GM08714 (cell line): ENCODE measurements around the gene TP53TG3E.
"Not testable (repeated sequence)": the region's sequence is repeated elsewhere in the genome, so short reads cannot be mapped to it uniquely, and the experiment has no call there.

Experiments used
- H3K4me3 ChIP-seq: fragments of 200-500 bp; sonication (Bioruptor generic); 2 replicates; pipeline ENCODE4 v1.5.1; 2014; ENCODE audit warnings: mild to moderate bottlenecking, low read length, inconsistent platforms

The TP53TG3E gene, protein sequence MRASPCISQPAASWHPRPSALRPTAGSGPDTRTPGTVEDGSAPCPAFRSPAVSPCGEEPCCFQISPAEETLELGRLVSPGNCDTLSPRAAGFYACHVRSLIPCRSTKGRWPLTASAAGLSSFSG

DNA sequence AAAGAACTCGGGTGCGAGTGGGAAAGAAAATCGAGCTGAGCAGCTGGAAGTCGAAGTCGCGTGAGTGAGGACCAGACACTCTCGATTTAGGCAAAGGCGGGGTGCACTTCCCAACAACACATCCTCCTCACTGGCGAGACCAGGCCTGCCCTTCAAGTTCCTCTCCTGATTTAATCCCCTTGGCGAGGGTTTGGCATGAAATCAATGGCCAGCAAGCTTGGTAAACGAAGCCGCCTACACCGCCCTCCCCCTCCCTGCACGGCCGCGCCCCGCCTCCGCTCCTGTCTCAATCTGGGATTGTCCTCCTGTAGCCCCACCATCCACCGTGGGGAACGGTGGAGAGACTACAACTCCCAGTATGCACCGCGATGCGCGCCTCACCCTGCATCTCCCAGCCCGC lies at the start of gene TP53TG3E:
Gene TP53TG3E (plus strand): TSS at position 301 of the 400 bp plus-strand sequence. CDS start 68 bp downstream, at position 369.
- H3K4me3 ChIP-seq: not testable (repeated sequence)

DNA sequence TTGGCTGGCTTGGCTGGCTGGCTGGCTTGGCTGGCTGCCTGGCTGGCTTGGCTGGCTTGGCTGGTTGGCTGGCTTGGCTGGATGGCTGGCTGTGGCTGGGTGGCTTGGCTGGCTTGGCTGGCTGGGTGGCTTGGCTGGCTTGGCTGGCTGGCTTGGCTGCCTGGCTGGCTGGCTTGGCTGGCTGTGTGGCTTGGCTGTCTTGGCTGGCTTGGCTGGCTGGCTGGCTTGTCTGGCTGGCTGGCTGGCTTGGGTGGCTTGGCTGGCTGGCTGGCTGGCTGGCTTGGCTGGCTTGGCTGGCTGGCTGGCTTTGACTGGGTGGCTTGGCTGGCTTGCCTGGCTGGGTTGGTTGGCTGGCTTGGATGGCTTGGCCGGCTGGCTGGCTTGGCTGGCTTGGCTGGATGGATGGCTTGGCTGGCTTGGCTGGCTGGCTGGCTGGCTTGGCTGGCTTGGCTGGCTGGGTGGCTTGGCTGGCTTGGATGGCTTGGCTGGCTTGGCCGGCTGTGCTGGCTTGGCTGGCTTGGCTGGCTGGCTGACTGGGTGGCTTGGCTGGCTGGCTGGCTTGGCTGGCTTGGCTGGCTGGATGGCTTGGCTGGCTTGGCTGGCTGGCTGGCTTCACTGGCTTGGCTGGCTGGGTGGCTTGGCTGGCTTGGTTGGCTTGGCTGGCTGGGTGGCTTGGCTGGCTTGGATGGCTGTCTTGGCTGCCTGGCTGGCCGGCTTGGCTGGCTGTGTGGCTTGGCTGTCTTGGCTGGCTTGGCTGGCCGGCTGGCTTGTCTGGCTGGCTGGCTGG lies 32.3 kb downstream of the TP53TG3E start:
- not testable (repeated sequence) for H3K4me3 ChIP-seq

DNA sequence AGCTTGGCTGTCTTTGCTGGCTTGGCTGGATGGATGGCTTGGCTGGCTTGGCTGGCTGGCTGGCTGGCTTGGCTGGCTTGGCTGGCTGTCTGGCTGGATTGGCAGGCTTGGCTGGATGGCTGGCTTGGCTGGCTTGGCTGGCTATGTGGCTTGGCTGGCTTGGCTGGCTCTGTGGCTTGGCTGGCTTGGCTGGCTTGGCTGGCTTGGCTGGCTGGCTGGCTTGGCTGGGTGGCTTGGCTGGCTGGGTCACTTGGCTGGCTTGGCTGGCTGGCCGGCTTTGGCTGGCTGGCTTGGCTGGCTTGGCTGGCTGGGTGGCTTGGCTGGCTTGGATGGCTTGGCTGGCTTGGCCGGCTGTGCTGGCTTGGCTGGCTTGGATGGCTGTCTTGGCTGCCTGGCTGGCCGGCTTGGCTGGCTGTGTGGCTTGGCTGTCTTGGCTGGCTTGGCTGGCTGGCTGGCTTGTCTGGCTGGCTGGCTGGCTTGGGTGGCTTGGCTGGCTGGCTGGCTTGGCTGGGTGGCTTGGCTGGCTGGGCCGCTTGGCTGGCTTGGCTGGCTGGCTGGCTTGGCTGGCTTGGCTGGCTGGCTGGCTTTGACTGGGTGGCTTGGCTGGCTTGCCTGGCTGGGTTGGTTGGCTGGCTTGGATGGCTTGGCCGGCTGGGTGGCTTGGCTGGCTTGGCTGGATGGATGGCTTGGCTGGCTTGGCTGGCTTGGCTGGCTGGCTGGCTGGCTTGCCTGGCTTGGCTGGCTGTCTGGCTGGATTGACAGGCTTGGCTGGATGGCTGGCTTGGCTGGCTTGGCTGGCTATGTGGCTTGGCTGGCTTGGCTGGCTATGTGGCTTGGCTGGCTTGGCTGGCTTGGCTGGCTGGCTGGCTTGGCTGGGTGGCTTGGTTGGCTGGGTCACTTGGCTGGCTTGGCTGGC lies 33.8 kb downstream of the TP53TG3E start:
- not testable (repeated sequence) for H3K4me3 ChIP-seq

DNA sequence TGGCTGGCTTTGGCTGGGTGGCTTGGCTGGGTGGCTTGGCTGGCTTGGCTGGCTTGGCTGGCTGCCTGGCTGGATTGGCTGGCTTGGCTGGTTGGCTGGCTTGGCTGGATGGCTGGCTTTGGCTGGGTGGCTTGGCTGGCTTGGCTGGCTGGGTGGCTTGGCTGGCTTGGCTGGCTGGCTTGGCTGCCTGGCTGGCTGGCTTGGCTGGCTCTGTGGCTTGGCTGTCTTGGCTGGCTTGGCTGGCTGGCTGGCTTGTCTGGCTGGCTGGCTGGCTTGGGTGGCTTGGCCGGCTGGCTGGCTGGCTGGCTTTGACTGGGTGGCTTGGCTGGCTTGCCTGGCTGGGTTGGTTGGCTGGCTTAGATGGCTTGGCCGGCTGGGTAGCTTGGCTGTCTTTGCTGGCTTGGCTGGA lies 34.4 kb downstream of the TP53TG3E start:
- H3K4me3 ChIP-seq: not testable (repeated sequence)

DNA sequence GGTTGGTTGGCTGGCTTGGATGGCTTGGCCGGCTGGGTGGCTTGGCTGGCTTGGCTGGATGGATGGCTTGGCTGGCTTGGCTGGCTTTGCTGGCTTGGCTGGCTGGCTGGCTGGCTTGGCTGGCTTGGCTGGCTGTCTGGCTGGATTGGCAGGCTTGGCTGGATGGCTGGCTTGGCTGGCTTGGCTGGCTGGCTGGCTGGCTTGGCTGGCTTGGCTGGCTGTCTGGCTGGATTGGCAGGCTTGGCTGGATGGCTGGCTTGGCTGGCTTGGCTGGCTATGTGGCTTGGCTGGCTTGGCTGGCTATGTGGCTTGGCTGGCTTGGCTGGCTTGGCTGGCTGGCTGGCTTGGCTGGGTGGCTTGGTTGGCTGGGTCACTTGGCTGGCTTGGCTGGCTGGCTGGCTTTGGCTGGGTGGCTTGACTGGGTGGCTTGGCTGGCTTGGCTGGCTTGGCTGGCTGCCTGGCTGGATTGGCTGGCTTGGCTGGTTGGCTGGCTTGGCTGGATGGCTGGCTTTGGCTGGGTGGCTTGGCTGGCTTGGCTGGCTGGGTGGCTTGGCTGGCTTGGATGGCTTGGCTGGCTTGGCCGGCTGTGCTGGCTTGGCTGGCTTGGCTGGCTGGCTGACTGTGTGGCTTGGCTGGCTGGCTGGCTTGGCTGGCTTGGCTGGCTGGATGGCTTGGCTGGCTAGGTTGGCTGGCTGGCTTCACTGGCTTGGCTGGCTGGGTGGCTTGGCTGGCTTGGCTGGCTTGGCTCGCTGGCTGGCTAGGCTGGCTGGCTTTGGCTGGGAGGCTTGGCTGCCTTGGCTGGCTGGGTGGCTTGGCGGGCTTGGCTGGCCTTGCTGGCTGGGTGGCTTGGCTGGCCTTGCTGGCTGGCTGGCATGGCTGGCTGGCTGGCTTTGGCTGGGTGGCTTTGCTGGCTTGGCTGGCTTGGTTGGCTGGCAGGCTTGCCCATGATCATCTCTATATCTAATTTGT lies 35.3 kb downstream of the TP53TG3E start:
- not testable (repeated sequence) for H3K4me3 ChIP-seq
